ENCODE measurements around the gene NUP153.

- TF ChIP-seq CTCF (conservative IDR thresholded peaks at IDR 0.05; ENCODE audit: low read length) (no peak), EZH2phosphoT487 (IDR thresholded peaks at IDR 0.05; ENCODE audit: borderline replicate concordance, low read depth, low read length) (no peak)
Observed at GRCh38 chr6:17632934-17633333, 73.8 kb downstream of the NUP153 start.

All from OCI-LY7 (cell line).